HG03135 (cell line): Measurements from ENCODE around the gene CREB5.
"Not testable (repeated sequence)": the region's sequence is repeated elsewhere in the genome, so short reads cannot be mapped to it uniquely, and the experiment has no call there.

Source experiments
- ATAC-seq: cut with Tn5 transposase; IDR thresholded peaks from one replicate; pipeline ENCODE4 v1.9.1; 2021; ENCODE audit warnings: mild to moderate bottlenecking, moderate library complexity; ENCODE audit not compliant: unreplicated experiment

CREB5 gene

GRCh38 chr7:28798274-28798673 is 386.0 kb downstream of the CREB5 start:
- no peak for ATAC-seq

- no peak for ATAC-seq
Measured at GRCh38 chr7:28799619-28800018, 387.3 kb downstream of the CREB5 start.

GRCh38 chr7:28800150-28800549 is 387.8 kb downstream of the CREB5 start:
- no peak for ATAC-seq

- no peak for ATAC-seq
Measured at GRCh38 chr7:28802450-28802849, 390.1 kb downstream of the CREB5 start.

GRCh38 chr7:28804157-28804556 is 391.8 kb downstream of the CREB5 start:
- no peak for ATAC-seq

GRCh38 chr7:28804990-28805389 is 392.7 kb downstream of the CREB5 start:
- ATAC-seq: no peak

GRCh38 chr7:28806841-28807240 is 394.5 kb downstream of the CREB5 start:
- ATAC-seq: no peak

- no peak for ATAC-seq
Measured at GRCh38 chr7:28807396-28807994, 395.2 kb downstream of the CREB5 start.

- no peak for ATAC-seq
Measured at GRCh38 chr7:28808796-28809533, 396.6 kb downstream of the CREB5 start.

- no peak for ATAC-seq
Measured at GRCh38 chr7:28811008-28811407, 398.7 kb downstream of the CREB5 start.

GRCh38 chr7:28811701-28812430 is 399.5 kb downstream of the CREB5 start:
- no peak for ATAC-seq

GRCh38 chr7:28812616-28813015 is 400.3 kb downstream of the CREB5 start:
- no peak for ATAC-seq

- ATAC-seq: no peak
Measured at GRCh38 chr7:28813243-28813962, 401.1 kb downstream of the CREB5 start.

GRCh38 chr7:28815369-28815927 is 403.1 kb downstream of the CREB5 start:
- peak; percentile 41 for ATAC-seq

- ATAC-seq: peak; percentile 83
Measured at GRCh38 chr7:28815928-28816373, 403.6 kb downstream of the CREB5 start.

GRCh38 chr7:28818996-28819395 is 406.7 kb downstream of the CREB5 start:
- no peak for ATAC-seq

- no peak for ATAC-seq
Measured at GRCh38 chr7:28823582-28823981, 411.3 kb downstream of the CREB5 start.

- ATAC-seq: not testable (repeated sequence)
Measured at GRCh38 chr7:28825817-28826448, 413.6 kb downstream of the CREB5 start.

- no peak for ATAC-seq
Measured at GRCh38 chr7:28830846-28831245, 418.5 kb downstream of the CREB5 start.

- no peak for ATAC-seq
Measured at GRCh38 chr7:28832669-28833068, 420.4 kb downstream of the CREB5 start.
